Kidney epithelial cell (primary cell): ENCODE measurements around the gene NFATC4. TPM values are rescaled to one million over a fixed set of nuclear protein-coding genes. Genes with fewer than 3 reads are reported as not detected.

Experiments
- DNase-seq: peaks from one replicate; pipeline ENCODE4 v3.0.0-alpha.2; 2010; ENCODE audit warnings: low read depth
- H3K27me3 ChIP-seq: 2 replicates; pipeline ENCODE4 v1.6.0; 2011; ENCODE audit warnings: low read length; ENCODE audit not compliant: control insufficient read depth, insufficient read depth
- H3K36me3 ChIP-seq: 2 replicates; pipeline ENCODE4 v1.5.1; 2011; ENCODE audit warnings: low read length; ENCODE audit not compliant: control insufficient read depth, insufficient read depth
- H3K4me3 ChIP-seq: 2 replicates; pipeline ENCODE4 v1.5.1; 2011; ENCODE audit warnings: low read depth, mild to moderate bottlenecking, control low read depth, low read length
- total RNA-seq: library from RNA; depleted of rRNA; stranded (reverse); fragments of >200 nt; gene quantifications from 2 replicates; pipeline ENCODE4 v1.2.3, GENCODE V29; 2015
- TF ChIP-seq, protein P1 (sequence below): IDR thresholded peaks from 2 replicates; pipeline ENCODE4 v1.5.1; 2011; ENCODE audit warnings: mild to moderate bottlenecking, moderate library complexity, low read length, control low read depth, inconsistent platforms; ENCODE audit not compliant: insufficient read depth, poor library complexity, severe bottlenecking

NFATC4 gene
- total RNA-seq, 1 donor from 2014 or later: 8.0 TPM

DNA sequence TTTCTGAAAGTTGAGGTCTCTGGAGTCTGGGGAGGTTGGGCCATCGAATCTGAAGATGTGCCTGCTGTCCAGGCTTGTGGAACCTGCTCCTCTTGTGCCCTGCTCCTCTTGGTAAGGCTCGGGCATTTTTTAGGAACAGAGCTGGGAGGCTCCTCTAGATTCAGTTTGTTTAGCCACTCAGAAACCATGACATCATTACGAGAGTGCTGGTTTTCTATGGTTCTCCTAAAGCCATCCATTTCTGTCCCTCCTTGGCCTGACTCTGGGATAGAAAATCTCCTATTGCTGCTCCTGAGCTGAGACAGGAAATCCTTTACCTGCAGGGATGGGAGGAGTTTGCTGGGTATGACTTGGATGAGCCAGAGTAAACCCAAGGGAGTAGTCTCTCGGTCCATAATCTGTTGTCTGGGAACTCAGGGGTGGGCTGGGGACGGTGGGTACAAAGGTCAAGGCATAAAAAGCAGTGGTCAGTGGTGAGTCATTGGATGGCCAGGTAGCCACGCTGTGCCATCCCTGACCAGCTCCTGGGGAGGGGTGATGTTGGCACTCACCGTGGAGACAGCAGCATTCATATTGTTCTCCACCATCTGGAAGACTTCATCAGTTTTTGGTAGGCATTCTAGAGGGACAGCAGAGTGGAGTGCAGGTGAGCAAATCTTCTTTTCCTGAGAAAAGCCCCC lies 30.7 kb upstream of the NFATC4 start:
- DNase-seq: no peak
- H3K27me3 ChIP-seq: peaks cover 53% of the 10 kb centered on the region
- TF ChIP-seq, protein P1, sequence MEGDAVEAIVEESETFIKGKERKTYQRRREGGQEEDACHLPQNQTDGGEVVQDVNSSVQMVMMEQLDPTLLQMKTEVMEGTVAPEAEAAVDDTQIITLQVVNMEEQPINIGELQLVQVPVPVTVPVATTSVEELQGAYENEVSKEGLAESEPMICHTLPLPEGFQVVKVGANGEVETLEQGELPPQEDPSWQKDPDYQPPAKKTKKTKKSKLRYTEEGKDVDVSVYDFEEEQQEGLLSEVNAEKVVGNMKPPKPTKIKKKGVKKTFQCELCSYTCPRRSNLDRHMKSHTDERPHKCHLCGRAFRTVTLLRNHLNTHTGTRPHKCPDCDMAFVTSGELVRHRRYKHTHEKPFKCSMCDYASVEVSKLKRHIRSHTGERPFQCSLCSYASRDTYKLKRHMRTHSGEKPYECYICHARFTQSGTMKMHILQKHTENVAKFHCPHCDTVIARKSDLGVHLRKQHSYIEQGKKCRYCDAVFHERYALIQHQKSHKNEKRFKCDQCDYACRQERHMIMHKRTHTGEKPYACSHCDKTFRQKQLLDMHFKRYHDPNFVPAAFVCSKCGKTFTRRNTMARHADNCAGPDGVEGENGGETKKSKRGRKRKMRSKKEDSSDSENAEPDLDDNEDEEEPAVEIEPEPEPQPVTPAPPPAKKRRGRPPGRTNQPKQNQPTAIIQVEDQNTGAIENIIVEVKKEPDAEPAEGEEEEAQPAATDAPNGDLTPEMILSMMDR: no peak

DNA sequence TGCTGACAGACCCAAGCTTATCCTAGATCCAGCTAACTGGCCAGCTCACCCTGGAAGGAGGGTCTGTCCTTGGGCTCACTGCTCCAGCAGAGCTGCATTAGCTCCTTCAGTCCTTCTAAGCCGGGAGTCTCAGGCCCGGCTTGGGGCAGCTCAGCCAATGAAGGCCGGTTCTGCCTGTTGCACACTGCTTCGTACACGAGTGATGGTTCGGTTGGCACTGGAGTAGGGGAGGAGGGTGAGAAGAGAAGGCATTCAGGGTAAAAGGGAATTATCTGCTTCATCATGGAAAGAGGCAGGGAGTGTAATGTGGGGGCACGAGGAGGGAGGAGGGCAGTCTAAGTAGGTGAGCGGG lies 30.2 kb upstream of the NFATC4 start:
- Histone ChIP-seq H3K36me3 (no peaks in the 10 kb centered on the region), H3K27me3 (peaks cover 48% of the 10 kb centered on the region), H3K4me3 (no peak overlapping the region)
- TF ChIP-seq, protein P1: no peak
- no peak for DNase-seq

More for the DNA sequence above, 30.7 kb upstream of the NFATC4 start:
- no peak overlapping the region for H3K4me3 ChIP-seq
- no peaks in the 10 kb centered on the region for H3K36me3 ChIP-seq

DNA sequence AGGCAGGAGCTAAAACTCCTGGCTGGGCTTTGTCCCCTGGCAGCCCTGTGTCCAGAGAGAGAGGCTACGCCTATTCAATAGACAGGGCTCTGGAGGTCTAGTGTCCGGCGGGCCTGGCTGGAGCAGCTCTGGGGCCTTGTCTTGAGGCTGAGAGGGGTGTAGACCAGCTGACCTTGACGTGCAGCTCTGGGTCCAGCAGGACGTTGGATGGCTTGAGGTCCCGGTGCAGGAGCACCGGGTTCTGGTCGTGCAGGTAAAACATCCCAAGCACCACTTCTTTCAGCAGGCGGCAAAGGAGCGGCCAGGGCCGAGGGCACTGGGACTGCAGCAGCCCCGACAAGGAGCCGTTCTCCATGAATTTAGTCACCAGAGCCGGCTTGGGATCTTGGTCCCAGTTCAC lies 29.1 kb upstream of the NFATC4 start:
- DNase-seq: no peak
- TF ChIP-seq, protein P1: no peak
- Histone ChIP-seq H3K4me3 (no peak overlapping the region), H3K36me3 (no peaks in the 10 kb centered on the region), H3K27me3 (peaks cover 41% of the 10 kb centered on the region)

DNA sequence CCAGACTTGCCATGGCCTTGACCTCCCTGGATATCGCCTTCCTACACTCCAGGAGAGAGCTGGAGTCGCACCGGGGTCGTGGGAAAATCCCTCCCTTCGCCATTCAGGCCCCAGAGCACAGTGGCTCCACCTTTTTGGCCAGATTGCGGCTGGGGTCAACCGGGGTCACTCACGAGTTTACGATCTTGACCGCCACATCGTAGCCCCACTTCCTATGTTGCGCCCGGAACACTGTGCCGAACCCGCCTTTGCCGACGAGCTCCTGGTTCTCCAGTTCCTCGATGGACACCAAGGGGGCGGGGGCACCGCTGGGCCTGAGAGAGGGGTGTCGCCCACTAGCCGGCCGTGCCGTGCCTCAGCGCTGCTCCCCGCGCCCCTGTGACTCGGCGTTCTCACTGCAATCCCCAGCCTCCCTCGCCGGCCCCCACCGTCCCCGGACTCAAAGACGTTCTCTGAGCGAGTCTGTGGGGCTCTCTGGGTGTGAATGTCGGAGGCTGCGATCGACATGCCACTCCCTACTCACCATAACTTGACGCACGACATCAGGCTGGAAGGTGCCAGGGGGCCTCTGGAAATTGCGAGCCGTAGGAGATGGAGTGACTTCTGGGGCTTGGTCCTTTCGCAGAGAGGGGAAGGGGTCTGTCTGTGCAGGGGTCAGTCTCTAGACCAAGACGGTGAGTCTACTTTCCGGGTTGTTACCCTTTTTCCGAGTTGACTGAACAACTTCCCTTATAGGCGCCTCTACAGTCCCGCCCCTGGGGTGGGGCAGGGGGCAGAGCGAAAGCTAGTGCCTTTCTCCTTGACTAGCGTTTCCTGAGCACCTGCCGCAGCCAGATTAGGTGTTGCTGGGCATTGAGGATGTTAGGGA lies 28.5 kb upstream of the NFATC4 start, which contains the start of gene RIPK3:
Gene RIPK3, minus strand, starts transcription at position 708 of the 868 bp plus-strand sequence. Its CDS starts 165 bp downstream, at position 543.
- Histone ChIP-seq H3K27me3 (peaks cover 34% of the 10 kb centered on the region), H3K36me3 (no peaks in the 10 kb centered on the region), H3K4me3 (peak within 1 kb of the TSS; percentile 3)
- TF ChIP-seq, protein P1: no peak
- no peak for DNase-seq

DNA sequence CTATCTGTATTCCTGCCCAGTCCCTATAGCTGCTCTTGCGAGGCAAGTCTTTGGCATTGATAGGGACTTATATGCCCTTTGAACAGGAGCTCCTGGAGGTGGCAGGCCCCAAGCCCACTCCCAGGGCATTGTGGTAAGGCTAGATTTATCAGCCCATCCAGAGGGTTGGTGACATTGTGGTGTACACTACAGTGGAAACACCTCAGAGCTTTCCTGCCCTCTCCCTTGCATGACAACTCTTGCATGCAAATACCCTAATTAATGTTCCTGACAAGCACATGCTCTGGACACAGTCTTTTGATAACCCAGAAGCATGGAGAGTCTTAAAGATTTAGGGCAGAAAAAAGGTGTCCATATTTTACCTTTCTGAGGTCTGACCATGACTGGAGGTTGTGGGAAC lies 27.4 kb upstream of the NFATC4 start:
- TF ChIP-seq, protein P1: no peak

More for the DNA sequence above, 27.4 kb upstream of the NFATC4 start:
- Histone ChIP-seq H3K4me3 (no peak overlapping the region), H3K27me3 (peaks cover 26% of the 10 kb centered on the region), H3K36me3 (no peaks in the 10 kb centered on the region)
- no peak for DNase-seq
